ENCODE data around the gene AADACL3.

AADACL3 gene

GRCh38 chr1:12748778-12749355 lies 33.0 kb downstream of the AADACL3 start:
- no peak overlapping the region for H3K9ac ChIP-seq (ENCODE audit: low read length)
- no peak overlapping the region for H3K4me3 ChIP-seq (ENCODE audit: low read depth in 1 of 2, low read length in 2 of 2)
- H3K9me3 ChIP-seq (ENCODE audit: low read length): no peaks in the 10 kb centered on the region
- H3K4me1 ChIP-seq (ENCODE audit: insufficient read depth, low read length): no peaks in the 10 kb centered on the region
- no peaks in the 10 kb centered on the region for H3K27me3 ChIP-seq (ENCODE audit: control insufficient read depth in 1 of 2, insufficient read depth in 2 of 2, low read length in 2 of 2)
- H3K36me3 ChIP-seq (ENCODE audit: insufficient read depth, low read length): no peaks in the 10 kb centered on the region
- H3K27ac ChIP-seq (ENCODE audit: low read depth, low read length): no peak overlapping the region

- H3K36me3 ChIP-seq (ENCODE audit: insufficient read depth, low read length): no peaks in the 10 kb centered on the region
- no peak overlapping the region for H3K9ac ChIP-seq (ENCODE audit: low read length)
- H3K9me3 ChIP-seq (ENCODE audit: low read length): no peaks in the 10 kb centered on the region
- H3K4me3 ChIP-seq (ENCODE audit: low read depth in 1 of 2, low read length in 2 of 2): no peak overlapping the region
- H3K4me1 ChIP-seq (ENCODE audit: insufficient read depth, low read length): no peaks in the 10 kb centered on the region
- peaks cover 0 to 7% of the 10 kb centered on the region in 2 donors for H3K27me3 ChIP-seq (ENCODE audit: control insufficient read depth in 1 of 2, insufficient read depth in 2 of 2, low read length in 2 of 2)
- H3K27ac ChIP-seq (ENCODE audit: low read depth, low read length): no peak overlapping the region
These were observed 38.8 kb downstream of the AADACL3 start for GRCh38 chr1:12754738-12755137.

GRCh38 chr1:12756273-12756672 lies 40.4 kb downstream of the AADACL3 start:
- H3K9me3 ChIP-seq (ENCODE audit: low read length): no peaks in the 10 kb centered on the region
- no peaks in the 10 kb centered on the region for H3K36me3 ChIP-seq (ENCODE audit: insufficient read depth, low read length)
- H3K27ac ChIP-seq (ENCODE audit: low read depth, low read length): no peak overlapping the region
- H3K4me3 ChIP-seq (ENCODE audit: low read depth in 1 of 2, low read length in 2 of 2): no peak overlapping the region
- no peaks in the 10 kb centered on the region for H3K4me1 ChIP-seq (ENCODE audit: insufficient read depth, low read length)
- peaks cover 0 to 8% of the 10 kb centered on the region in 2 donors for H3K27me3 ChIP-seq (ENCODE audit: control insufficient read depth in 1 of 2, insufficient read depth in 2 of 2, low read length in 2 of 2)
- H3K9ac ChIP-seq (ENCODE audit: low read length): no peak overlapping the region

GRCh38 chr1:12756768-12757413 lies 41.0 kb downstream of the AADACL3 start:
- Histone ChIP-seq H3K27ac (ENCODE audit: low read depth, low read length) (no peak overlapping the region), H3K4me1 (ENCODE audit: insufficient read depth, low read length) (no peaks in the 10 kb centered on the region), H3K9me3 (ENCODE audit: low read length) (no peaks in the 10 kb centered on the region), H3K4me3 (ENCODE audit: low read depth in 1 of 2, low read length in 2 of 2) (no peak overlapping the region), H3K36me3 (ENCODE audit: insufficient read depth, low read length) (no peaks in the 10 kb centered on the region), H3K9ac (ENCODE audit: low read length) (no peak overlapping the region), H3K27me3 (ENCODE audit: control insufficient read depth in 1 of 2, insufficient read depth in 2 of 2, low read length in 2 of 2) (peaks cover 0 to 8% of the 10 kb centered on the region in 2 donors)

GRCh38 chr1:12757836-12758235 lies 41.9 kb downstream of the AADACL3 start:
- Histone ChIP-seq H3K36me3 (ENCODE audit: insufficient read depth, low read length) (no peaks in the 10 kb centered on the region), H3K27me3 (ENCODE audit: control insufficient read depth in 1 of 2, insufficient read depth in 2 of 2, low read length in 2 of 2) (peaks cover 0 to 8% of the 10 kb centered on the region in 2 donors), H3K27ac (ENCODE audit: low read depth, low read length) (no peak overlapping the region), H3K4me3 (ENCODE audit: low read depth in 1 of 2, low read length in 2 of 2) (no peak overlapping the region), H3K4me1 (ENCODE audit: insufficient read depth, low read length) (no peaks in the 10 kb centered on the region), H3K9ac (ENCODE audit: low read length) (no peak overlapping the region), H3K9me3 (ENCODE audit: low read length) (no peaks in the 10 kb centered on the region)

GRCh38 chr1:12760256-12760795 lies 44.4 kb downstream of the AADACL3 start:
- Histone ChIP-seq H3K4me1 (ENCODE audit: insufficient read depth, low read length) (no peaks in the 10 kb centered on the region), H3K9me3 (ENCODE audit: low read length) (no peaks in the 10 kb centered on the region), H3K4me3 (ENCODE audit: low read depth in 1 of 2, low read length in 2 of 2) (no peak overlapping the region), H3K27ac (ENCODE audit: low read depth, low read length) (no peak overlapping the region), H3K36me3 (ENCODE audit: insufficient read depth, low read length) (no peaks in the 10 kb centered on the region), H3K27me3 (ENCODE audit: control insufficient read depth in 1 of 2, insufficient read depth in 2 of 2, low read length in 2 of 2) (peaks cover 0 to 8% of the 10 kb centered on the region in 2 donors), H3K9ac (ENCODE audit: low read length) (no peak overlapping the region)

GRCh38 chr1:12761781-12762180 lies 45.9 kb downstream of the AADACL3 start:
- Histone ChIP-seq H3K9me3 (ENCODE audit: low read length) (no peaks in the 10 kb centered on the region), H3K27ac (ENCODE audit: low read depth, low read length) (no peak overlapping the region), H3K4me3 (ENCODE audit: low read depth in 1 of 2, low read length in 2 of 2) (no peak overlapping the region), H3K27me3 (ENCODE audit: control insufficient read depth in 1 of 2, insufficient read depth in 2 of 2, low read length in 2 of 2) (peaks cover 0 to 8% of the 10 kb centered on the region in 2 donors), H3K36me3 (ENCODE audit: insufficient read depth, low read length) (no peaks in the 10 kb centered on the region), H3K9ac (ENCODE audit: low read length) (no peak overlapping the region), H3K4me1 (ENCODE audit: insufficient read depth, low read length) (no peaks in the 10 kb centered on the region)

- no peaks in the 10 kb centered on the region for H3K36me3 ChIP-seq (ENCODE audit: insufficient read depth, low read length)
- H3K27me3 ChIP-seq (ENCODE audit: control insufficient read depth in 1 of 2, insufficient read depth in 2 of 2, low read length in 2 of 2): peaks cover 0 to 8% of the 10 kb centered on the region in 2 donors
- H3K4me1 ChIP-seq (ENCODE audit: insufficient read depth, low read length): no peaks in the 10 kb centered on the region
- H3K9me3 ChIP-seq (ENCODE audit: low read length): no peaks in the 10 kb centered on the region
- H3K4me3 ChIP-seq (ENCODE audit: low read depth in 1 of 2, low read length in 2 of 2): no peak overlapping the region
- H3K27ac ChIP-seq (ENCODE audit: low read depth, low read length): no peak overlapping the region
- H3K9ac ChIP-seq (ENCODE audit: low read length): no peak overlapping the region
These were observed 46.9 kb downstream of the AADACL3 start for GRCh38 chr1:12762766-12763165.

GRCh38 chr1:12763479-12763878 lies 47.6 kb downstream of the AADACL3 start:
- Histone ChIP-seq H3K36me3 (ENCODE audit: insufficient read depth, low read length) (no peaks in the 10 kb centered on the region), H3K9me3 (ENCODE audit: low read length) (no peaks in the 10 kb centered on the region), H3K9ac (ENCODE audit: low read length) (no peak overlapping the region), H3K27ac (ENCODE audit: low read depth, low read length) (no peak overlapping the region), H3K27me3 (ENCODE audit: control insufficient read depth in 1 of 2, insufficient read depth in 2 of 2, low read length in 2 of 2) (peaks cover 0 to 8% of the 10 kb centered on the region in 2 donors), H3K4me3 (ENCODE audit: low read depth in 1 of 2, low read length in 2 of 2) (no peak overlapping the region), H3K4me1 (ENCODE audit: insufficient read depth, low read length) (no peaks in the 10 kb centered on the region)

- no peaks in the 10 kb centered on the region for H3K36me3 ChIP-seq (ENCODE audit: insufficient read depth, low read length)
- no peak overlapping the region for H3K27ac ChIP-seq (ENCODE audit: low read depth, low read length)
- H3K9me3 ChIP-seq (ENCODE audit: low read length): no peaks in the 10 kb centered on the region
- H3K4me1 ChIP-seq (ENCODE audit: insufficient read depth, low read length): no peaks in the 10 kb centered on the region
- no peak overlapping the region for H3K9ac ChIP-seq (ENCODE audit: low read length)
- no peak overlapping the region for H3K4me3 ChIP-seq (ENCODE audit: low read depth in 1 of 2, low read length in 2 of 2)
- H3K27me3 ChIP-seq (ENCODE audit: control insufficient read depth in 1 of 2, insufficient read depth in 2 of 2, low read length in 2 of 2): peaks cover 0 to 8% of the 10 kb centered on the region in 2 donors
These were observed 48.1 kb downstream of the AADACL3 start for GRCh38 chr1:12764016-12764415.

- H3K9me3 ChIP-seq (ENCODE audit: low read length): no peaks in the 10 kb centered on the region
- H3K36me3 ChIP-seq (ENCODE audit: insufficient read depth, low read length): no peaks in the 10 kb centered on the region
- H3K27me3 ChIP-seq (ENCODE audit: control insufficient read depth in 1 of 2, insufficient read depth in 2 of 2, low read length in 2 of 2): peaks cover 0 to 8% of the 10 kb centered on the region in 2 donors
These were observed 53.1 kb downstream of the AADACL3 start for GRCh38 chr1:12769031-12769430.

More at GRCh38 chr1:12769031-12769430, 53.1 kb downstream of the AADACL3 start:
- Histone ChIP-seq H3K9ac (ENCODE audit: low read length) (no peak overlapping the region), H3K4me1 (ENCODE audit: insufficient read depth, low read length) (no peaks in the 10 kb centered on the region), H3K4me3 (ENCODE audit: low read depth in 1 of 2, low read length in 2 of 2) (no peak overlapping the region), H3K27ac (ENCODE audit: low read depth, low read length) (no peak overlapping the region)

Measured in muscle layer of colon (tissue), 2 donors.